Adrenal gland (tissue), 12 donors: ENCODE measurements around the gene USP31. TPM values are rescaled to one million over a fixed set of nuclear protein-coding genes. Genes with fewer than 3 reads are reported as not detected.

Source experiments
- DNase-seq, 7 donors: peaks; one replicate each; pipeline ENCODE4 v3.0.0-alpha.2; 2019 to 2020
- H3K27ac ChIP-seq, 5 donors: fragments of 200-600 bp; sonication (generic) in 4 of 5; 1 replicate in 3 of 5; 2 replicates in 2 of 5; pipeline versions ENCODE4 v1.5.1 to v1.8.0; 2016 to 2020; ENCODE audit warnings: mild to moderate bottlenecking in 1 of 5
- H3K27me3 ChIP-seq: fragments of 200-600 bp; 2 replicates; pipeline ENCODE4 v1.8.0; 2021
- H3K36me3 ChIP-seq, 2 donors: fragments of 200-600 bp; replicated peaks in 1 of 2; 1 replicate in 1 of 2; 2 replicates in 1 of 2; pipeline versions ENCODE4 v1.5.1 to v1.8.0; 2018 to 2022
- H3K4me1 ChIP-seq, 2 donors: fragments of 200-600 bp; replicated peaks in 1 of 2; 1 replicate in 1 of 2; 2 replicates in 1 of 2; pipeline versions ENCODE4 v1.5.1 to v1.8.0; 2018 to 2021
- H3K4me3 ChIP-seq, 4 donors: fragments of 200-600 bp; sonication (generic) in 3 of 4; one replicate each; pipeline ENCODE4 v1.5.1; 2016 to 2018
- H3K9me3 ChIP-seq, 3 donors: fragments of 200-600 bp; sonication (generic) in 1 of 3; replicated peaks in 1 of 3; 1 replicate in 2 of 3; 2 replicates in 1 of 3; pipeline versions ENCODE4 v1.5.1 to v1.8.0; 2016 to 2021
- POLR2A ChIP-seq, 2 donors: fragments of 450-650 bp; IDR thresholded peaks; one replicate each; pipeline ENCODE4 v1.6.1; 2017; ENCODE audit warnings: antibody characterized with exemption in 2 of 2, mild to moderate bottlenecking in 2 of 2, moderate library complexity in 1 of 2
- WGBS, 4 donors: extraction: QIAGEN DNeasy Blood & Tissue Kit in 2 of 4; methylation state at CpG; one replicate each; pipeline versions ENCODE4 v1.1.5 to v1.1.7; 2013 to 2017; 5-methylcytosine and 5-hydroxymethylcytosine counted together
- intact Hi-C, 2 donors: fragments of 100-400 bp; cut with DNase I; formaldehyde crosslinking; loops; one replicate each; pipeline versions ENCODE4 v1.14.1 to v1.15.0; 2022 to 2023
- polyA plus RNA-seq, 3 donors: library from polyadenylated mRNA; stranded (reverse); fragments of 200-250 nt in 2 of 3; fragments of 350-450 nt in 1 of 3; fragmentation: Illumina TruSeq in 1 of 3; extraction: RNeasy Lipid Tissue Mini Kit (QIAGEN cat#74804) in 1 of 3; gene quantifications; one replicate each; pipeline ENCODE4 v1.2.3, GENCODE V29; 2013 to 2014
- total RNA-seq, 9 donors: library from RNA; depleted of rRNA in 4 of 9; stranded (reverse); fragments of >200 nt in 4 of 9; fragments of 120-200 nt in 1 of 9; fragmentation: NEBNext Ultra II Directional in 1 of 9; extraction: Animal tissue kit (Norgen Biotek cat#: 25700) in 1 of 9; gene quantifications; one replicate each; pipeline versions ENCODE4 v1.1.0 to v1.2.4, GENCODE V29; 2013 to 2023
- TF ChIP-seq, protein P1 (sequence below), 6 experiments: fragments of 450-650 bp in 4 of 6; fragments of 200-600 bp in 2 of 6; sonication (generic) in 1 of 6; IDR thresholded peaks; 1 replicate in 5 of 6; 2 replicates in 1 of 6; pipeline versions ENCODE4 v1.5.1 to v1.8.0; 2016 to 2021; ENCODE audit warnings: antibody characterized with exemption in 6 of 6, mild to moderate bottlenecking in 2 of 6, moderate library complexity in 1 of 6
- donor health status: healthy with polysubstance abuse.
- donor health status: Bipolar disorder and iron deficiency.
- donor health status: DM: yes; HTN: yes; CAD: no.
- donor health status: DM: no; HTN: no; CAD: no.
- donor health status: DM: no; HTN: no; CAD: no.
- donor health status: DM: yes; HTN: yes; CAD: no.

USP31 gene
- total and polyA plus RNA-seq, 12 donors, result 2.5 to 19.3 (median 7.7) TPM

DNA sequence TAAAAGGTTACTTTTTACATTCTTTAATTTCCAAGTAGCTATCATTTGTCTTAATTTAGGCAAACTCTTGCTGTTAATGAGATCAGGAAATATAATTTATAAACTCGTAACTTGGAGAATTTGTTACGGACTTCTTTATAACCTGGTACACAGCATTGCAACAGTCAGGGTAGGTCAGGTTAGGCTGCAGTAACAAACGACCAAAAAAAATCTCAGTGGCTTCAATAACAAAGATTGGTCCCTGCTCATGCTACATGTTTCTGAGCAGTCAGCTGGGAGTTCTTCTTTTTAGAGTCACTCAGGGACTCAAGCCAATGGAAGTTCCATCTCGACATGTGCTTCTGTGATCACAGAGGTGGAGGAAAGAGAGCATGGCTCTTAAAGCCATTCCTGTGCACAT is 110.1 kb downstream of the USP31 start:
- intact Hi-C loops, result no loop called here

DNA sequence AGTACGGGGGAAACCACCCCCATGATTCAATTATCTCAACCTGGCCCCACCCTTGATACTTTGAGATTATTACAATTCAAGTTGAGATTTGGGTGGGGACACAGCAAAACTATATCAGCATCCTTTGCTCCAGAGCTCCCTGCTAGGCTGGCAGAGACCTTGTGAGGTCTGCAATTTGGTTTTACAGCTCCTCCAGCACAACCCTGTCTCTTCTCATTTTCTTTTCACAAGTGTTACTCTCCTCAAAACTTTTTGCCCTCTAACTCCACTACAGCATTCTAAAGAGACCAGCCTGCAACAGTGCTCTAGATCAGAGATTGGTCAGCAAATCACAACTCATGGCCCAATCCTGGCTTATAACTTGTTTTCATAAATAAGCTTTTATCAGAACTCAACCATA is 114.0 kb downstream of the USP31 start:
- DNase-seq, result no peak
- TF ChIP-seq, protein P1, sequence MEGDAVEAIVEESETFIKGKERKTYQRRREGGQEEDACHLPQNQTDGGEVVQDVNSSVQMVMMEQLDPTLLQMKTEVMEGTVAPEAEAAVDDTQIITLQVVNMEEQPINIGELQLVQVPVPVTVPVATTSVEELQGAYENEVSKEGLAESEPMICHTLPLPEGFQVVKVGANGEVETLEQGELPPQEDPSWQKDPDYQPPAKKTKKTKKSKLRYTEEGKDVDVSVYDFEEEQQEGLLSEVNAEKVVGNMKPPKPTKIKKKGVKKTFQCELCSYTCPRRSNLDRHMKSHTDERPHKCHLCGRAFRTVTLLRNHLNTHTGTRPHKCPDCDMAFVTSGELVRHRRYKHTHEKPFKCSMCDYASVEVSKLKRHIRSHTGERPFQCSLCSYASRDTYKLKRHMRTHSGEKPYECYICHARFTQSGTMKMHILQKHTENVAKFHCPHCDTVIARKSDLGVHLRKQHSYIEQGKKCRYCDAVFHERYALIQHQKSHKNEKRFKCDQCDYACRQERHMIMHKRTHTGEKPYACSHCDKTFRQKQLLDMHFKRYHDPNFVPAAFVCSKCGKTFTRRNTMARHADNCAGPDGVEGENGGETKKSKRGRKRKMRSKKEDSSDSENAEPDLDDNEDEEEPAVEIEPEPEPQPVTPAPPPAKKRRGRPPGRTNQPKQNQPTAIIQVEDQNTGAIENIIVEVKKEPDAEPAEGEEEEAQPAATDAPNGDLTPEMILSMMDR (IDR thresholded peaks at IDR 0.05), result no peak
- no peak for TF ChIP-seq POLR2A (IDR thresholded peaks at IDR 0.05)
- Histone ChIP-seq H3K4me1 (no peaks in the 10 kb centered on the region), H3K4me3 (no peak overlapping the region), H3K27ac (no peak overlapping the region), H3K36me3 (no peaks in the 10 kb centered on the region), H3K27me3 (peaks cover 5% of the 10 kb centered on the region), H3K9me3 (no peaks in the 10 kb centered on the region)
- WGBS, 4 donors, result 0 to 75% (median 25%) methylated on average over 1 of the region's 1 CpG
- intact Hi-C loops, result no loop called here

More for the DNA sequence above, 110.1 kb downstream of the USP31 start:
- H3K4me3 ChIP-seq, result no peak overlapping the region
- DNase-seq, result no peak
- no peaks in the 10 kb centered on the region for H3K27me3 ChIP-seq
- H3K9me3 ChIP-seq, result no peaks in the 10 kb centered on the region
- no peak overlapping the region for H3K27ac ChIP-seq
- WGBS, 4 donors, result 50 to 78% (median 68%) methylated on average over 4 of the region's 4 CpGs
- TF ChIP-seq, protein P1 (IDR thresholded peaks at IDR 0.05), result no peak
- no peak for TF ChIP-seq POLR2A (IDR thresholded peaks at IDR 0.05)
- no peaks in the 10 kb centered on the region for H3K36me3 ChIP-seq
- H3K4me1 ChIP-seq, result no peaks in the 10 kb centered on the region

DNA sequence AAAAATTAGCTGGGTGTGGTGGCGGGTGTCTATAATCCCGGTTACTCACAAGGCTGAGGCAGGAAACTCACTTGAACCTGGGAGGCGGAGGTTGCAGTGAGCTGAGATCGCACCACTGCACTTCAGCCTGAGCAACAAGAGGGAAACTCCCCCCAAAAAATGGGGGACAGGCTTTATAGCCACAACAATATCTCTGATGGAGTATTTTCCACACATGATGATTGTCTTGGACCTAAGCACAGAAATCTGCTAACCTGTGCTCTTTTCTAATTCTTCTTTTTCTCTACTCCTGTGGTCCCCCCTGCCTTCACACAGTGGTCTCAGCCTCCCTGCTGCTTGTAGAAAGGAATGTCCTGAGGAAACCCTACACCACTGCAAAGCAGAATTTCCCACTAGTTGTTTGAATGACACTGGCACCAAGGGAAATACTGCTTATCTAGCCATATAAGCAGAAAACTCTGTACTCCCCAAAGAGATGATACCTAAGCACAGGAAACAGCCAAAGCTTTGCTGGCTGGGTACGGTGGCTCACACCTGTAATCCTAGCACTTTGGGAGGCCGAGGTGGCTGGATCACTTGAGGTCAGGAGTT is 117.6 kb downstream of the USP31 start:
- Histone ChIP-seq H3K9me3 (no peaks in the 10 kb centered on the region), H3K36me3 (no peaks in the 10 kb centered on the region), H3K27ac (no peak overlapping the region), H3K4me1 (no peaks in the 10 kb centered on the region), H3K4me3 (no peak overlapping the region), H3K27me3 (peaks cover 5% of the 10 kb centered on the region)
- no peak for TF ChIP-seq POLR2A (IDR thresholded peaks at IDR 0.05)
- TF ChIP-seq, protein P1 (IDR thresholded peaks at IDR 0.05), result no peak
- 38 to 69% (median 46%) methylated on average over 6 of the region's 6 CpGs for WGBS, 4 donors
- no peak for DNase-seq
- intact Hi-C loops, result no loop called here

DNA sequence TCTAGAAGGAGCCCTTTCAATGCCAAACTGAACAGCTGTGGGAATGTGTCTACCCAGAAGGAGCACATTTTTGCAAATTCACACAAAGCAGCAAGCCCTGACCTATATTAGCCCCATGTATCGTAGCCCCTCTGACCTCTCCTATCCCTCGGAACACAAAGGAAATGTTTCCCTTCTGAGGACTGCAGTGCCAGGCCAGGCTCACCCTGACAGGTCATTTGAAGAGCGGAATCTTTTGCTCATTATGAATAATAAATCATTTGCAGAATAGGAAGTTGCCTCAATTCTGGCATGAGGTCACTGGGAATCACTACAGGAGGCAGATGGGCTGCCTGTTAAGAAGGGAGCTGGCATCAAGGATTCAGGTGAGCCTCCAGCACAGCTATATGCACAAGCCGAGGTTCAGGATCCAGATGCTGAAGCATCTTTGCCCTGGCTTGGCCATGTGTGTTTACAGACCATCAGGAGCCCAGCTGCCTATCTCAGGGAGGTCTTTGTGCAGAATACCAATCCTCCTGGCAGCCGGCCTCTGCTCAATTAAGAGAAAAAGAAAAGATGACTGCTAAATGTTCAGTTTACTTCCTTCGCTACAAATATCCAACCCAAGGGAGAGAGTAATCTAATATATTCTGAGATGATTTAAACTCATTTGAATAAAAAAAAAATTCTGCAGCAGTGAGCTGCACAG is 119.4 kb downstream of the USP31 start:
- TF ChIP-seq, protein P1 (IDR thresholded peaks at IDR 0.05), result no peak
- TF ChIP-seq POLR2A (IDR thresholded peaks at IDR 0.05), result no peak
- Histone ChIP-seq H3K27me3 (peaks cover 5% of the 10 kb centered on the region), H3K4me3 (no peak overlapping the region), H3K27ac (no peak overlapping the region), H3K4me1 (no peaks in the 10 kb centered on the region), H3K36me3 (no peaks in the 10 kb centered on the region), H3K9me3 (no peaks in the 10 kb centered on the region)
- intact Hi-C loops, result no loop called here
- DNase-seq, result no peak
- 54 to 71% (median 56%) methylated on average over 5 to 6 of the region's 6 CpGs for WGBS, 4 donors
